CD1c-positive myeloid dendritic cell (primary cell): ENCODE measurements around the gene KBTBD2.
"Not testable (repeated sequence)": the region's sequence is repeated elsewhere in the genome, so short reads cannot be mapped to it uniquely, and the experiment has no call there.

Source experiments
- DNase-seq: peaks from one replicate; pipeline ENCODE4 v3.0.0-alpha.2; 2016; ENCODE audit errors: extremely low spot score

Gene KBTBD2

GRCh38 chr7:32891043-32891799, at the start of gene KBTBD2:
Gene KBTBD2 (minus strand): TSS chr7:32891760. CDS start chr7:32879604, 12,156 bp downstream.
- peak; percentile 76 for DNase-seq

- DNase-seq: no peak
These were observed 49.6 kb upstream of the KBTBD2 start for GRCh38 chr7:32941181-32941580.

- peak; percentile 7 for DNase-seq
These were observed 46.0 kb upstream of the KBTBD2 start for GRCh38 chr7:32937344-32938174.

GRCh38 chr7:32936689-32937088, 45.1 kb upstream of the KBTBD2 start:
- DNase-seq: no peak

- DNase-seq: no peak
These were observed 44.0 kb upstream of the KBTBD2 start for GRCh38 chr7:32935558-32935957.

- DNase-seq: no peak
These were observed 38.8 kb upstream of the KBTBD2 start for GRCh38 chr7:32930378-32930777.

- DNase-seq: no peak
These were observed 38.0 kb upstream of the KBTBD2 start for GRCh38 chr7:32929430-32930143.

- DNase-seq: no peak
These were observed 37.3 kb upstream of the KBTBD2 start for GRCh38 chr7:32928785-32929298.

- peak; percentile 50 for DNase-seq
These were observed 30.3 kb upstream of the KBTBD2 start for GRCh38 chr7:32921896-32922295.

- not testable (repeated sequence) for DNase-seq
These were observed 25.4 kb upstream of the KBTBD2 start for GRCh38 chr7:32916994-32917393.

GRCh38 chr7:32916006-32916405, 24.4 kb upstream of the KBTBD2 start:
- DNase-seq: no peak

GRCh38 chr7:32915041-32915536, 23.5 kb upstream of the KBTBD2 start:
- no peak for DNase-seq

- DNase-seq: no peak
These were observed 22.6 kb upstream of the KBTBD2 start for GRCh38 chr7:32914184-32914583.

GRCh38 chr7:32910195-32910594, 18.6 kb upstream of the KBTBD2 start:
- DNase-seq: no peak

GRCh38 chr7:32905175-32905662, 13.7 kb upstream of the KBTBD2 start:
- DNase-seq: peak; percentile 91

- no peak for DNase-seq
These were observed 10.1 kb upstream of the KBTBD2 start for GRCh38 chr7:32901629-32902028.

GRCh38 chr7:32900433-32900995, 9.0 kb upstream of the KBTBD2 start:
- no peak for DNase-seq

- not testable (repeated sequence) for DNase-seq
These were observed 5.8 kb upstream of the KBTBD2 start for GRCh38 chr7:32897376-32897775.

GRCh38 chr7:32896564-32897347, 5.2 kb upstream of the KBTBD2 start:
- no peak for DNase-seq

GRCh38 chr7:32894171-32894570, 2.6 kb upstream of the KBTBD2 start:
- no peak for DNase-seq

- no peak for DNase-seq
These were observed 2.2 kb upstream of the KBTBD2 start for GRCh38 chr7:32893722-32894121.
